Trophoblast cell (in vitro differentiated cells and primary cell): ENCODE data around the gene PITHD1.

Experiments
- DNase-seq, 2 donors: peaks; one replicate each; pipeline ENCODE4 v3.0.0-alpha.2; 2016
- H2AFZ ChIP-seq: 2 replicates; pipeline ENCODE4 v1.6.1; 2013; ENCODE audit warnings: low read length, moderate library complexity, mild to moderate bottlenecking; ENCODE audit not compliant: insufficient read depth, poor library complexity
- H2AK5ac ChIP-seq: 2 replicates; pipeline ENCODE4 v1.6.1; 2013; ENCODE audit warnings: mild to moderate bottlenecking, low read length
- H2BK120ac ChIP-seq: 2 replicates; pipeline ENCODE4 v1.6.1; 2013; ENCODE audit warnings: low read length, mild to moderate bottlenecking, moderate library complexity; ENCODE audit not compliant: insufficient read depth, poor library complexity
- H2BK12ac ChIP-seq: 2 replicates; pipeline ENCODE4 v1.6.1; 2013; ENCODE audit warnings: mild to moderate bottlenecking, low read length, moderate library complexity
- H2BK5ac ChIP-seq: 2 replicates; pipeline ENCODE4 v1.6.1; 2013; ENCODE audit warnings: low read length, low read depth, moderate library complexity, mild to moderate bottlenecking; ENCODE audit not compliant: poor library complexity
- H3K14ac ChIP-seq: 2 replicates; pipeline ENCODE4 v1.6.1; 2013; ENCODE audit warnings: mild to moderate bottlenecking, low read length
- H3K18ac ChIP-seq: 2 replicates; pipeline ENCODE4 v1.6.1; 2013; ENCODE audit warnings: mild to moderate bottlenecking, low read length
- H3K23ac ChIP-seq: 2 replicates; pipeline ENCODE4 v1.6.1; 2013; ENCODE audit warnings: low read length
- H3K27ac ChIP-seq: 2 replicates; pipeline ENCODE4 v1.5.1; 2013; ENCODE audit warnings: low read depth, mild to moderate bottlenecking, inconsistent platforms, low read length, moderate library complexity
- H3K27me3 ChIP-seq: 2 replicates; pipeline ENCODE4 v1.6.1; 2013; ENCODE audit warnings: inconsistent platforms, mild to moderate bottlenecking, low read length, moderate library complexity; ENCODE audit not compliant: insufficient read depth
- H3K36me3 ChIP-seq, 2 experiments: 1 replicate in 1 of 2; 2 replicates in 1 of 2; pipeline ENCODE4 v1.6.1; 2013; ENCODE audit warnings: low read length in 2 of 2, mild to moderate bottlenecking in 2 of 2, moderate library complexity in 1 of 2; ENCODE audit not compliant: insufficient read depth in 2 of 2, control insufficient read depth in 1 of 2
- H3K4ac ChIP-seq: 2 replicates; pipeline ENCODE4 v1.6.1; 2013; ENCODE audit warnings: low read depth, mild to moderate bottlenecking, low read length, moderate library complexity
- H3K4me1 ChIP-seq, 2 experiments: 1 replicate in 1 of 2; 2 replicates in 1 of 2; pipeline ENCODE4 v1.6.1; 2013; ENCODE audit warnings: low read length in 2 of 2, mild to moderate bottlenecking in 2 of 2, moderate library complexity in 1 of 2; ENCODE audit not compliant: insufficient read depth in 2 of 2, control insufficient read depth in 1 of 2
- H3K4me2 ChIP-seq: 2 replicates; pipeline ENCODE4 v1.6.1; 2013; ENCODE audit warnings: inconsistent platforms, mild to moderate bottlenecking, low read length, moderate library complexity
- H3K4me3 ChIP-seq: 2 replicates; pipeline ENCODE4 v1.5.1; 2013; ENCODE audit warnings: mild to moderate bottlenecking, low read depth, low read length, inconsistent platforms
- H3K79me1 ChIP-seq: one replicate; pipeline ENCODE4 v1.6.1; 2013; ENCODE audit warnings: low read length
- H3K79me2 ChIP-seq: 2 replicates; pipeline ENCODE4 v1.6.1; 2013; ENCODE audit warnings: low read length, mild to moderate bottlenecking; ENCODE audit not compliant: control insufficient read depth, insufficient read depth, poor library complexity
- H3K9ac ChIP-seq: 2 replicates; pipeline ENCODE4 v1.6.1; 2013; ENCODE audit warnings: mild to moderate bottlenecking, low read length
- H3K9me3 ChIP-seq: 2 replicates; pipeline ENCODE4 v1.6.1; 2013; ENCODE audit warnings: low read depth, mild to moderate bottlenecking, control low read depth, inconsistent platforms, low read length; ENCODE audit not compliant: insufficient read depth
- H4K12ac ChIP-seq: 2 replicates; pipeline ENCODE4 v1.6.1; 2013; ENCODE audit warnings: low read depth, mild to moderate bottlenecking, low read length, moderate library complexity
- H4K8ac ChIP-seq: 2 replicates; pipeline ENCODE4 v1.6.1; 2013; ENCODE audit warnings: low read depth, mild to moderate bottlenecking, low read length, moderate library complexity
- H4K91ac ChIP-seq: one replicate; pipeline ENCODE4 v1.6.1; 2013; ENCODE audit warnings: low read depth, mild to moderate bottlenecking, low read length, moderate library complexity
- WGBS: extraction: QIAGEN DNeasy Blood & Tissue Kit; methylation state at CpG from one replicate; pipeline ENCODE4 v1.1.7; 2013; ENCODE audit warnings: missing lambda C conversion rate; ENCODE audit not compliant: insufficient read length, insufficient coverage; ENCODE audit errors: extremely low coverage; 5-methylcytosine and 5-hydroxymethylcytosine counted together

The PITHD1 gene

GRCh38 chr1:23799255-23799569 is 21.0 kb downstream of the PITHD1 start:
- Histone ChIP-seq H2BK5ac (no peak overlapping the region), H3K4me3 (no peak overlapping the region), H2BK12ac (no peak overlapping the region), H3K9me3 (no peaks in the 10 kb centered on the region), H3K23ac (no peak overlapping the region), H3K4ac (no peak overlapping the region), H3K27me3 (no peaks in the 10 kb centered on the region), H3K18ac (no peak overlapping the region), H2AK5ac (no peak overlapping the region), H3K36me3 (peaks cover 45 to 49% of the 10 kb centered on the region in 2 experiments), H3K4me2 (peak overlapping the region; percentile 96), H3K9ac (peak overlapping the region; percentile 38), H3K79me1 (peaks cover 14% of the 10 kb centered on the region), H4K12ac (no peak overlapping the region), H4K8ac (peak overlapping the region; percentile 9), H3K4me1 (peaks cover 7 to 16% of the 10 kb centered on the region in 2 experiments), H4K91ac (no peak overlapping the region), H3K27ac (peak overlapping the region; percentile 80), H2BK120ac (no peak overlapping the region), H2AFZ (no peak overlapping the region), H3K79me2 (peaks cover 7% of the 10 kb centered on the region), H3K14ac (peak overlapping the region; percentile 5)
- WGBS = no CpG with 5 or more reads among the region's 7 CpGs
- DNase-seq = no peak

GRCh38 chr1:23799570-23800399 is 21.6 kb downstream of the PITHD1 start:
- H3K4me3 ChIP-seq = peak overlapping the region; percentile 99
- peak overlapping the region; percentile 98 for H3K9ac ChIP-seq
- peak overlapping the region; percentile 88 for H3K14ac ChIP-seq
- H3K18ac ChIP-seq = peak overlapping the region; percentile 99
- peak overlapping the region; percentile 47 for H2BK12ac ChIP-seq
- H3K27ac ChIP-seq = peak overlapping the region; percentile 80
- peak overlapping the region; percentile 91 for H2BK5ac ChIP-seq
- peak overlapping the region; percentile 96 for H3K4me2 ChIP-seq
- H2BK120ac ChIP-seq = peak overlapping the region; percentile 70
- peak overlapping the region; percentile 78 for H4K8ac ChIP-seq
- H3K27me3 ChIP-seq = no peaks in the 10 kb centered on the region
- peak overlapping the region; percentile 81 for H4K12ac ChIP-seq
- H3K4me1 ChIP-seq = peaks cover 7 to 16% of the 10 kb centered on the region in 2 experiments
- H2AK5ac ChIP-seq = peak overlapping the region; percentile 99
- DNase-seq = peak; percentile 79 to 81
- H4K91ac ChIP-seq = peak overlapping the region; percentile 92
- peak overlapping the region; percentile 55 for H3K23ac ChIP-seq
- peak overlapping the region; percentile 93 for H3K4ac ChIP-seq
- WGBS = no CpG with 5 or more reads among the region's 48 CpGs
- H3K36me3 ChIP-seq = peaks cover 41 to 45% of the 10 kb centered on the region in 2 experiments
- H3K79me2 ChIP-seq = peaks cover 7% of the 10 kb centered on the region
- peak overlapping the region; percentile 30 for H2AFZ ChIP-seq
- H3K79me1 ChIP-seq = peaks cover 14% of the 10 kb centered on the region
- H3K9me3 ChIP-seq = no peaks in the 10 kb centered on the region

- Histone ChIP-seq H2BK5ac (peak within 1 kb of the TSS; percentile 91), H4K8ac (peak within 1 kb of the TSS; percentile 80), H3K79me2 (peaks cover 7% of the 10 kb centered on the region), H4K12ac (peak within 1 kb of the TSS; percentile 81), H3K4ac (peak within 1 kb of the TSS; percentile 93), H3K4me3 (peak within 1 kb of the TSS; percentile 99), H3K36me3 (peaks cover 34 to 38% of the 10 kb centered on the region in 2 experiments), H2AFZ (peak within 1 kb of the TSS; percentile 30), H3K18ac (peak within 1 kb of the TSS; percentile 99), H2BK12ac (peak within 1 kb of the TSS; percentile 47), H3K14ac (peak within 1 kb of the TSS; percentile 88), H3K23ac (peak within 1 kb of the TSS; percentile 55), H4K91ac (peak within 1 kb of the TSS; percentile 92), H3K4me1 (peaks cover 7 to 16% of the 10 kb centered on the region in 2 experiments), H3K9ac (peak within 1 kb of the TSS; percentile 98), H3K79me1 (peaks cover 14% of the 10 kb centered on the region), H2BK120ac (peak within 1 kb of the TSS; percentile 70), H3K27me3 (no peaks in the 10 kb centered on the region), H3K9me3 (no peaks in the 10 kb centered on the region), H2AK5ac (peak within 1 kb of the TSS; percentile 99), H3K27ac (peak within 1 kb of the TSS; percentile 80), H3K4me2 (peak within 1 kb of the TSS; percentile 96)
- peak; percentile 93 to 97 for DNase-seq
- WGBS = no CpG with 5 or more reads among the region's 82 CpGs
Observed at GRCh38 chr1:23800400-23801337, 22.5 kb downstream of the PITHD1 start, which contains the start of gene GALE. TSS of gene GALE (minus strand) at chr1:23800754. CDS start at chr1:23799007, 1,747 bp downstream.

GRCh38 chr1:23801338-23801748 is 23.1 kb downstream of the PITHD1 start:
- H3K36me3 ChIP-seq = peaks cover 28 to 32% of the 10 kb centered on the region in 2 experiments
- H3K14ac ChIP-seq = peak overlapping the region; percentile 74
- H3K27ac ChIP-seq = no peak overlapping the region
- H3K4me2 ChIP-seq = peak overlapping the region; percentile 88
- peak overlapping the region; percentile 21 for H3K18ac ChIP-seq
- peaks cover 7% of the 10 kb centered on the region for H3K79me2 ChIP-seq
- H2AK5ac ChIP-seq = peak overlapping the region; percentile 63
- H3K4ac ChIP-seq = peak overlapping the region; percentile 48
- H4K8ac ChIP-seq = peak overlapping the region; percentile 80
- H2BK120ac ChIP-seq = no peak overlapping the region
- peak overlapping the region; percentile 72 for H3K4me3 ChIP-seq
- peaks cover 14% of the 10 kb centered on the region for H3K79me1 ChIP-seq
- H2AFZ ChIP-seq = no peak overlapping the region
- H3K23ac ChIP-seq = no peak overlapping the region
- H4K91ac ChIP-seq = peak overlapping the region; percentile 52
- H3K9me3 ChIP-seq = no peaks in the 10 kb centered on the region
- H3K27me3 ChIP-seq = no peaks in the 10 kb centered on the region
- peak overlapping the region; percentile 55 for H4K12ac ChIP-seq
- WGBS = no CpG with 5 or more reads among the region's 19 CpGs
- peaks cover 7 to 16% of the 10 kb centered on the region in 2 experiments for H3K4me1 ChIP-seq
- no peak overlapping the region for H2BK5ac ChIP-seq
- no peak overlapping the region for H2BK12ac ChIP-seq
- DNase-seq = peak; percentile 82 to 88
- H3K9ac ChIP-seq = peak overlapping the region; percentile 73
